Activated CD8-positive, alpha-beta memory T cell treated with anti-CD3 and anti-CD28 coated beads for 1 hour (primary cell): Measurements from ENCODE around the gene AFP.
"Not testable (repeated sequence)": the region's sequence is repeated elsewhere in the genome, so short reads cannot be mapped to it uniquely, and the experiment has no call there.

Experiments
- DNase-seq, 2 donors: peaks; one replicate each; pipeline ENCODE4 v3.0.0-alpha.2; 2020; ENCODE audit warnings: low read depth in 1 of 2; ENCODE audit errors: extremely low read depth in 1 of 2

Gene AFP

GRCh38 chr4:73435984-73436383, at the start of gene AFP:
Gene AFP, plus strand, starts transcription at chr4:73436221. Its CDS starts 42 bp downstream, at chr4:73436263.
- DNase-seq = no peak

DNA sequence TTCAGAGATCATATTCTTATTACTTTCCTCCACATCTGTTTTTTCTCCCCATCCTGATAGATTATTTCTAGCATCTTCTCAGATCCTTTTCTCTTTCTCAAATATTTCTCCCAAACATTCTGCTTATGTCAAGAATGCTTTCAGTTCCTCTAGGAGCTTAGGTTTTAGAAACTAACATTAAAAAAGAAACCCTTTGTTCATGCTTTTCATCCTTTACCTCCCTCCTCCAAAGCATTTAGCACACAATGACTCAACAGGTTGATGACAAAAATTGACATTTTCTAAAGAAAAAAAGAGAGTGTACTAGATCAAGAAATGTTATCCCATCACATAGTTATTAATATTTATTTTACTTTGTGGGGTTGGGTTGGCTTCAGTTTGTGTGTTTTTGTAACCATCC, 48.5 kb upstream of the AFP start:
- DNase-seq = no peak

DNA sequence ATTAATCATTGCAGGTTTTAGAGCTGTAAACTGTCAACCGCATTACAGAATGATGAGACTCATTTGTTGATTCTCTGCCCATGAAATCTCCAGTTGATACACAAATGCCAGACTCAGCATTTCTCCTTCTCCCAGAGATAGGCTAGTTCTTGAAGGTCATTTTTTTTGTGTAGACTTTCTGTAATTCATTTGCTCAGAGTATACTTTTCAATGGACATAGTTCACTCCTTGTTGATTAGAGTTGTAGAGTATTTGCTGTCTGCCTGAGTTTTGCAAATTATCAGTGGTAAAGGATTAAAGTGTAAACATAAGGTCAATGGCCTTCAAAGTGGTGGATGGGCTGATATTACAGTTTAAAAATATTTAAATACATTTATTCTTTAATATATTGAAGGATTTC, 47.1 kb upstream of the AFP start:
- no peak for DNase-seq

- DNase-seq = not testable (repeated sequence)
Observed at GRCh38 chr4:73389663-73390062, 46.4 kb upstream of the AFP start.

GRCh38 chr4:73391774-73392173, 44.2 kb upstream of the AFP start:
- DNase-seq = no peak

- DNase-seq = no peak
Observed at GRCh38 chr4:73392936-73393335, 43.1 kb upstream of the AFP start.

DNA sequence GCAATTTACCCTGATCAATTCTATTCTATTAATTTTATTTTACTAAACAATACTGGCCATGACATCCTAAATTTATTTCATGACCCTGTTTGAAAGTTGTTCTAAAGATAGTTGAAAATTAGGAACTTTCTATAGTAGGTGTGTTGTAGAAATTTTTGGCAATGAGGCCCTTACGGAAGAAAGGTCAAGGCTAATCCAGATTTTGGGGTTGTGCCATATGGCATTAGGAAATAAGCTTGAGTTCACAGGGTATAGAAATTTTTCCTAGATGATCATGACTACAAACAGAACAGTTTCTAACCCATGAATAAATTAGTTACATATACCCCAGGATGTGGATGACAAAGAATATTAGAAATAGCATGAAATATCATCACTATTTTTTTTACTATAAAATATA, 39.7 kb upstream of the AFP start:
- no peak for DNase-seq

GRCh38 chr4:73396993-73397972, 38.7 kb upstream of the AFP start:
- no peak for DNase-seq

GRCh38 chr4:73401412-73401811, 34.6 kb upstream of the AFP start:
- DNase-seq = no peak

GRCh38 chr4:73404042-73404441, 32.0 kb upstream of the AFP start, which contains the start of gene ALB:
Gene ALB, plus strand, starts transcription at chr4:73404287. Its CDS starts 41 bp downstream, at chr4:73404328.
- DNase-seq = no peak

- no peak for DNase-seq
Observed at GRCh38 chr4:73404457-73404856, 31.6 kb upstream of the AFP start.

- no peak for DNase-seq
Observed at GRCh38 chr4:73405138-73405537, 30.9 kb upstream of the AFP start.

GRCh38 chr4:73406548-73406875, 29.5 kb upstream of the AFP start:
- DNase-seq = no peak

DNA sequence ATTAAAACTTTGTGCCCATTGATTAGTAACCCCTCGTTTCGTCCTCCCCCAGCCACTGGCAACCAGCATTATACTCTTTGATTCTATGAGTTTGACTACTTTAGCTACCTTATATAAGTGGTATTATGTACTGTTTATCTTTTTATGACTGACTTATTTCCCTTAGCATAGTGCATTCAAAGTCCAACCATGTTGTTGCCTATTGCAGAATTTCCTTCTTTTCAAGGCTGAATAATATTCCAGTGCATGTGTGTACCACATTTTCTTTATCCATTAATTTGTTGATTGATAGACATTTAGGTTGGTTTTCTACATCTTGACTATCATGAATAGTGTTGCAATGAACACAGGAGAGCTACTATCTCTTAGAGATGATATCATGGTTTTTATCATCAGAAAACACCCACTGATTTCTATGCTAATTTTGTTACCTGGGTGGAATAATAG, 28.8 kb upstream of the AFP start:
- DNase-seq = no peak

DNA sequence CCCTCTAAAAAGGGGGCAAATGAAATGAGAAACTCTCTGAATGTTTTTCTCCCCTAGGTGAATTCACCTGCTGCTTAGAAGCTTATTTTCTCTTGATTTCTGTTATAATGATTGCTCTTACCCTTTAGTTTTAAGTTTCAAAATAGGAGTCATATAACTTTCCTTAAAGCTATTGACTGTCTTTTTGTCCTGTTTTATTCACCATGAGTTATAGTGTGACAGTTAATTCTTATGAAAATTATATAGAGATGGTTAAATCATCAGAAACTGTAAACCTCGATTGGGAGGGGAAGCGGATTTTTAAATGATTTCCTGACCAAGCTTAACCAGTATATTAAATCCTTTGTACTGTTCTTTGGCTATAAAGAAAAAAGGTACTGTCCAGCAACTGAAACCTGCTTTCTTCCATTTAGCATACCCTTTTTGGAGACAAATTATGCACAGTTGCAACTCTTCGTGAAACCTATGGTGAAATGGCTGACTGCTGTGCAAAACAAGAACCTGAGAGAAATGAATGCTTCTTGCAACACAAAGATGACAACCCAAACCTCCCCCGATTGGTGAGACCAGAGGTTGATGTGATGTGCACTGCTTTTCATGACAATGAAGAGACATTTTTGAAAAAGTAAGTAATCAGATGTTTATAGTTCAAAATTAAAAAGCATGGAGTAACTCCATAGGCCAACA, 27.7 kb upstream of the AFP start:
- no peak for DNase-seq

DNA sequence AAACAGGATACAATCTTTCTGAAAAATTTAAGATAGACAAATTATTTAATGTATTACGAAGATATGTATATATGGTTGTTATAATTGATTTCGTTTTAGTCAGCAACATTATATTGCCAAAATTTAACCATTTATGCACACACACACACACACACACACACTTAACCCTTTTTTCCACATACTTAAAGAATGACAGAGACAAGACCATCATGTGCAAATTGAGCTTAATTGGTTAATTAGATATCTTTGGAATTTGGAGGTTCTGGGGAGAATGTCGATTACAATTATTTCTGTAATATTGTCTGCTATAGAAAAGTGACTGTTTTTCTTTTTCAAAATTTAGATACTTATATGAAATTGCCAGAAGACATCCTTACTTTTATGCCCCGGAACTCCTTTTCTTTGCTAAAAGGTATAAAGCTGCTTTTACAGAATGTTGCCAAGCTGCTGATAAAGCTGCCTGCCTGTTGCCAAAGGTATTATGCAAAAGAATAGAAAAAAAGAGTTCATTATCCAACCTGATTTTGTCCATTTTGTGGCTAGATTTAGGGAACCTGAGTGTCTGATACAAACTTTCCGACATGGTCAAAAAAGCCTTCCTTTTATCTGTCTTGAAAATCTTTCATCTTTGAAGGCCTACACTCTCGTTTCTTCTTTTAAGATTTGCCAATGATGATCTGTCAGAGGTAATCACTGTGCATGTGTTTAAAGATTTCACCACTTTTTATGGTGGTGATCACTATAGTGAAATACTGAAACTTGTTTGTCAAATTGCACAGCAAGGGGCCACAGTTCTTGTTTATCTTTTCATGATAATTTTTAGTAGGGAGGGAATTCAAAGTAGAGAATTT, 26.8 kb upstream of the AFP start:
- no peak for DNase-seq

GRCh38 chr4:73409978-73410548, 26.0 kb upstream of the AFP start:
- no peak for DNase-seq

- no peak for DNase-seq
Observed at GRCh38 chr4:73410916-73411730, 24.9 kb upstream of the AFP start.

DNA sequence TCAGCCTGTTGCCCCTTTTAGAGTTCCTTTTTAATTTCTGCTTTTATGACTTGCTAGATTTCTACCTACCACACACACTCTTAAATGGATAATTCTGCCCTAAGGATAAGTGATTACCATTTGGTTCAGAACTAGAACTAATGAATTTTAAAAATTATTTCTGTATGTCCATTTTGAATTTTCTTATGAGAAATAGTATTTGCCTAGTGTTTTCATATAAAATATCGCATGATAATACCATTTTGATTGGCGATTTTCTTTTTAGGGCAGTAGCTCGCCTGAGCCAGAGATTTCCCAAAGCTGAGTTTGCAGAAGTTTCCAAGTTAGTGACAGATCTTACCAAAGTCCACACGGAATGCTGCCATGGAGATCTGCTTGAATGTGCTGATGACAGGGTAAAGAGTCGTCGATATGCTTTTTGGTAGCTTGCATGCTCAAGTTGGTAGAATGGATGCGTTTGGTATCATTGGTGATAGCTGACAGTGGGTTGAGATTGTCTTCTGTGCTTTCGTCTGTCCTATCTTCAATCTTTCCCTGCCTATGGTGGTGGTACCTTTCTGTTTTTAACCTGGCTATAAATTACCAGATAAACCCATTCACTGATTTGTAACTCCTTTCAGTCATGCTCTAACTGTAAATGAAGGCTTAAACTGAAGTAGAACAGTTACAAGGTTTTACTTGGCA, 24.1 kb upstream of the AFP start:
- no peak for DNase-seq
